CD4-positive, alpha-beta T cell treated with Interferon gamma for 1 hour (primary cell): ENCODE data around the gene PJA1.

Experiments used
- DNase-seq: peaks from one replicate; pipeline ENCODE4 v3.0.0-alpha.2; 2020

The PJA1 gene

GRCh38 chrX:69163936-69164741 is 1.1 kb downstream of the PJA1 start:
- peak; percentile 75 for DNase-seq

GRCh38 chrX:69162361-69162865 is 2.8 kb downstream of the PJA1 start:
- no peak for DNase-seq

DNA sequence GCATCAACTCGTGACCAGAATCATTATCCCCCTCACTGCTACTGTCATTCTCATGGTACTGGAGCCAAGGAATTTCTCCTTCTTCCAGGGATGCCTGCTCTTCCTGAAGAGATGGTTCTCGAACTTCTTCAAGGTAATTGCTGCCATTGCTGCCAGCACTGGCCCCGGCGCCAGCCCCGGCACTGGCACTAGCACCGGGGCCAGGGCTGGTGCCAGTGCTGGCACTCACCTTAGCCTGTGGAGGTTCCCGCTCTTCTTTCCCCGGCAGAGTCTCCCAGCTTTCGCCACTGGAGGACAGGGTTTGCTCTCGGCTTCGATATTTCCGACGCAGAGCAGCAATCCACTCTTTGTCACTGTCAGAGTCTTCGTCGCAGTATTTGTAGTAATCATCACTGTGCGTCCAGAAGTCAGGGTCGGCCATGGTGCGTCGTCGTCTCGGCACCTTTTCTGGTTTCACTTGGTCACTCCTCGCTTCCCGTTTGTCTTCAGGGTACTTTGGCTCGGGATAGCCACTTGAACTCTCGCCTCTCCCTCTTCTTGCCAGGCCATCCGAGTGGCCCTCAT is 3.4 kb downstream of the PJA1 start:
- no peak for DNase-seq

GRCh38 chrX:69161371-69161770 is 3.9 kb downstream of the PJA1 start:
- no peak for DNase-seq

- peak; percentile 31 for DNase-seq
Measured at GRCh38 chrX:69158166-69158980, 6.9 kb downstream of the PJA1 start.

- DNase-seq = no peak
Measured at GRCh38 chrX:69156638-69157037, 8.6 kb downstream of the PJA1 start.

- DNase-seq = no peak
Measured at GRCh38 chrX:69155786-69156520, 9.3 kb downstream of the PJA1 start.

GRCh38 chrX:69154051-69154450 is 11.2 kb downstream of the PJA1 start:
- no peak for DNase-seq

- no peak for DNase-seq
Measured at GRCh38 chrX:69153060-69153730, 12.1 kb downstream of the PJA1 start.

DNA sequence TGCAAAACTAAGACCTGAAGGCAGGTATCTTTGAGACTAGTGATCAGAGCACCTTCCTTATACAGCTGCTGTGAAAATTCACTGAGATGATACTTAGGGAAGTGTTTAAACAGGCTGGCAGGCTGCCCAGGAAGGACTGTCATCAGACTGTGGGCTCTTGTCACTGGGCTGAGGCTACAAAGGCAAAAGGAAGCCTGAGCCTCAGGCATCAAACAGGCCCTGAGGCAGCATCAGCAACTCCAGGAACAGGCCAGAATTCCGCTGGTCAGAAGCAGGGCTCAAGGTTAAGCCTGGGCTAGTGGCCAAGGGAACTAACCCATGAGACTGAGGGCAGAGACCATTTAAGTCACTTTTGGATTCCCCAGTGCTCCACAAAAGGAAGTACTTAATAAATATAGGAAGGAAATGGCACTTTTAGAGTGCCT is 12.8 kb downstream of the PJA1 start:
- DNase-seq = no peak

- no peak for DNase-seq
Measured at GRCh38 chrX:69151866-69152284, 13.4 kb downstream of the PJA1 start.

DNA sequence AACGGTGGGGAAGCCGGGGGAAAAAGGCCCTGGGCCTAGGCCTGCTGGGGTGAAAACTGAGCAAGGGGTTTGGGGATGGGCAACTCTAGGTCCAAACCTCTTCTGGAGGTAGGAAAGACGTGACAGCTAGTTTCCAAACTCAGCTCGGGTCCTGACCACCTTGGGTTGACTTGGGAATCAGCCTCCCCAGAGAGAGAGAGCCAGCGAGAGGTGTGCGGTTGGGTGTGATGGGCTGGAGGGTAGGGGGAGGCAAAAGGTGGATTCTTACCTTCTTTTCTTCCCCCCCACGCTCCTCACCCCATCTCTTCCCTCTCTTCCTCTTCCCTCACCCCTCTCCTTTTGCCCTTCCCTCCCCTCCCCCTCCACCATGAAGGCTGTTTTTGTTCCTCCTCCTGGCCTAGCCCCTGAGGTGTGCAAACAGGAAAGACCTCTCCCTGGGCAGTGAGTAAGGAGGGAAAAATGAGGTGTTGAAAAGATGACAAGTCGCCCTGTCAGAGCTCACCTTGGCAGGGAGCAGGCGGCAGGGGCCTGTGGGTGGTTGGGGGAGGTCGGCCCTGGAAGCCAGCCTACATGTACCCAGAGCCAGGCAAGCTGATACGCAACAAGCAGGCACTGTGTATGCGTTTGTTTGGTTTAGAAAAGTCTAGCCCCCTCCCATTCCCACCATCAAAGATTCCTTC is 14.8 kb downstream of the PJA1 start:
- no peak for DNase-seq

DNA sequence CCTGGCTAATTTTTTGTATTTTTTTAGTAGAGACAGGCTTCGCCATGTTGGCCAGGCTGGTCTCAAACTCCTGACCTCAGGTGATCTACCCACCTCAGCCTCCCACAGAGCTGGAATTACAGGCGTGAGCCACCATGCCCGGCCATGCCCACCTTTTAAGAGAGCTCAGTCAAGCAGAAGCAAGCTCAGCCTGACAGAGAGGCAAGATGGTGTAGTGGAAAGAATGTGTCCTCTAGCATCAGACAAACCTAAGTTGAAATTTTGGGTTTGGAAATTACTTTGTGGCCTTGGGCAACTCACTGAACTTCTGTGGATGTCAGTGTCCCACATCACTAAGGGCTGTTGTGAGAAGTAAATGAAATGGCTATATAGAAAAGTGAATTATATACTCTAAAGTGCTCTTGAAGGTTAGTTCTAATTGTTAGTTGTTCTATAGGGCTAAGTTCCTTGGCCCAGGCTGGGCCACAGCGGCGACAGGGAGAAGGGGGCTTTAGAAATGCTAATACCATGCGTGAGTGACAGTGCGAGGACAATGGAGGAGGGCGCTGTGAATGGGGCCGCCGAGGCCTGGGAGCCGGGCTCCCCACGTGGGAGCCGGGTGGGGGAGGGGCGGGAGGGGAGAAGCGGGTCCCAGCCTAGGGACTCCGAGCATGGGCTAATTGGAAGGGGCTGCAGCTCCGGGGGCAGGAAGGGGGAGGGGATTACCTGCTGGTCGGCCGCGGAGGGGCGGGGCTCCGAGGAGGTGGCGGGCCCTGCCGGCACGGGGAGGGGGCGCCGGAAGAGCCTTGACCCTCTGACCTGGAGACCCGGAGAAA is 15.6 kb downstream of the PJA1 start:
- DNase-seq = no peak

GRCh38 chrX:69148946-69149345 is 16.3 kb downstream of the PJA1 start:
- no peak for DNase-seq

DNA sequence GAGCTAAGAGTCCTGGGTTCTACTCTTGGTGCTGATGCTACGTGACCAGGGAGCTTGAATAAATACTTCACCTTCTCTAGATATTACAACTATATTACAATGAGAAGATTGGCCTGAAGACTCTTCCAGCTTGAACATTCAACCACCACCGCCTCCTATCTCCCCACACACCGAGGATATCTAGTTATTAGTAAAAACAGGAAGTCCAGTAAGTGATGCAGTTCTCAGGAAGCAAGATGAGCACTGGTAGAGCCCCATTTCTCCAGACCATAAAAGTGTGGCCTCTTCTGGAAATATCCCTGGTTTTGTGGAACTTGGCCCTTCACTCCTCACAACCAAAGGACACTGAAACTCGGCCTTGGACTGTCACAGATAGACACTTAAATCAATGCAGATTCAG is 18.5 kb downstream of the PJA1 start:
- DNase-seq = no peak

- DNase-seq = no peak
Measured at GRCh38 chrX:69145714-69146113, 19.5 kb downstream of the PJA1 start.

GRCh38 chrX:69144838-69145680 is 20.2 kb downstream of the PJA1 start:
- DNase-seq = no peak

DNA sequence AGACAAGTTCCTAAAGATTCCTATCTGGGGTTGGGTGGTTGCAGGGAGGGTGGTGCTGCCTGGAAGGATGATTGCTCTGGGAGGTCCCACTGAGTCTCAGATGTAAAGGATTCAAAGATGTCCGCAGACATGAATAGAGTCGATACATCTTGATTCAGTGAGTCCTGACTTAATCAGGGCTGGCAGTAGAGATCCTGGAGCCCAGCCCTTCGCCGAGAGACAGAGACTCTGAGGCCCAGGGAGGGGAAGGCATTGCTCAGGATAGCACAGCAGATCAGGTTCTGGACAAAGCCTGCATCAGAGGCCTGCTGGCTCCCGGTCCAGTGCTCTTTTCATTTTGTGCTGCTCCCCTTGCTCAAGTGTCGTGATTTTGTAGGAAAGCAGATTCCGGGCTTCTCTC is 21.7 kb downstream of the PJA1 start:
- no peak for DNase-seq

DNA sequence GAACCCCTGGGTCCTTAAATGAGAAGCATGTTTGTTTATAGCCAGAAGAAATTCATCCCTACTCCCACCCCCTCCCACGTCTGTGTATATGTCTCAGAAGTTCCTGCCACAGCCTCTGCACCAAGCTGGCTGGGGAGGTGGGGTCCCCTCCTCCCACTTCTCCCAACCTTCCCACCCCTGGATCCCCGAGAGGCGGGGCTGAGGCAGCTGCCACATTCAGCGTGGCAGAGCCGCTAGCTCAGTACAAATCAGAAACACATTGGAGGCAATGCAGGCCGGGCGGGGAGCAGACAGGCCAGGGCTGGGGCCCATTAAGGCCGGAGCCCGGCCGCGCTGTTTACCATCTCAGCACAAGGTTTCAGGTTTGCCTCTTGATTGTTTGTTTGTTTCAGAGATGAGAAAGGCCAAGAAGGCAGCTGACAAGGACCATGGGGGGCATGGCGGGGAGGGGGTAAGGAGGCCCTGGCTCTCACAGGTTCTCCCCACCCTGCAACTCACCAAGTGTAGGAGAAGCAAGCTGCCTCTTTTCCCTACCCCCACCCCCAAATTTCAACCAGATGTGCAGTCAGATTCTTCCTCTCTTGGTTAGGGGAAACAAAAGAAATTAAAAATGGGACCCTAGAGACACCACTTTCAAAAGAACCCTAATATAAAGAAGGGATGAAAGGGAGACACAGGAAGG is 22.3 kb downstream of the PJA1 start:
- DNase-seq = no peak
